IMR-90 (cell line): Measurements from ENCODE around the gene AHCYL2.

ENCODE experiments used
- CEBPB ChIP-seq: IDR thresholded peaks from 2 replicates; pipeline ENCODE4 v1.6.1; 2012; ENCODE audit warnings: low read depth, low read length, improper control_type of control experiment
- POLR2A ChIP-seq: IDR thresholded peaks from 2 replicates; pipeline ENCODE4 v1.6.1; 2012; ENCODE audit warnings: mild to moderate bottlenecking, low read depth, low read length
- RAD21 ChIP-seq: IDR thresholded peaks from 2 replicates; pipeline ENCODE4 v1.6.1; 2012; ENCODE audit warnings: low read length, improper control_type of control experiment
- TF ChIP-seq, protein P1 (sequence below): conservative IDR thresholded peaks from 2 replicates; pipeline ENCODE4 v1.5.1; 2012; ENCODE audit warnings: mild to moderate bottlenecking, low read depth, low read length, improper control_type of control experiment

- TF ChIP-seq RAD21: no peak
- TF ChIP-seq, protein P1, sequence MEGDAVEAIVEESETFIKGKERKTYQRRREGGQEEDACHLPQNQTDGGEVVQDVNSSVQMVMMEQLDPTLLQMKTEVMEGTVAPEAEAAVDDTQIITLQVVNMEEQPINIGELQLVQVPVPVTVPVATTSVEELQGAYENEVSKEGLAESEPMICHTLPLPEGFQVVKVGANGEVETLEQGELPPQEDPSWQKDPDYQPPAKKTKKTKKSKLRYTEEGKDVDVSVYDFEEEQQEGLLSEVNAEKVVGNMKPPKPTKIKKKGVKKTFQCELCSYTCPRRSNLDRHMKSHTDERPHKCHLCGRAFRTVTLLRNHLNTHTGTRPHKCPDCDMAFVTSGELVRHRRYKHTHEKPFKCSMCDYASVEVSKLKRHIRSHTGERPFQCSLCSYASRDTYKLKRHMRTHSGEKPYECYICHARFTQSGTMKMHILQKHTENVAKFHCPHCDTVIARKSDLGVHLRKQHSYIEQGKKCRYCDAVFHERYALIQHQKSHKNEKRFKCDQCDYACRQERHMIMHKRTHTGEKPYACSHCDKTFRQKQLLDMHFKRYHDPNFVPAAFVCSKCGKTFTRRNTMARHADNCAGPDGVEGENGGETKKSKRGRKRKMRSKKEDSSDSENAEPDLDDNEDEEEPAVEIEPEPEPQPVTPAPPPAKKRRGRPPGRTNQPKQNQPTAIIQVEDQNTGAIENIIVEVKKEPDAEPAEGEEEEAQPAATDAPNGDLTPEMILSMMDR: no peak
- TF ChIP-seq POLR2A: no peak
- no peak for TF ChIP-seq CEBPB
Observed at GRCh38 chr7:129453510-129454248, 228.8 kb downstream of the AHCYL2 start.
